SK-N-SH treated with all-trans-retinoic acid at 6 μM for 48 hours (cell line): Measurements from ENCODE around the gene VDAC1.

Experiments used
- ARNTL ChIP-seq: fragments of 450-650 bp; formaldehyde crosslinking; IDR thresholded peaks from 2 replicates; pipeline ENCODE4 v1.5.0; 2020; ENCODE audit warnings: low read depth, mild to moderate bottlenecking, moderate library complexity, borderline replicate concordance
- SNAI2 ChIP-seq: fragments of 250-450 bp; sonication (Bioruptor Pico); IDR thresholded peaks from 2 replicates; pipeline ENCODE4 v1.5.0; 2020; ENCODE audit warnings: mild to moderate bottlenecking, moderate library complexity
- TCF4 ChIP-seq: fragments of 250-450 bp; sonication (Bioruptor Pico); IDR thresholded peaks from 2 replicates; pipeline ENCODE4 v1.8.0; 2021; ENCODE audit warnings: mild to moderate bottlenecking, moderate library complexity, borderline replicate concordance
- ZFP30 ChIP-seq: fragments of 450-650 bp; formaldehyde crosslinking; IDR thresholded peaks from 2 replicates; pipeline ENCODE4 v1.5.0; 2022; ENCODE audit warnings: mild to moderate bottlenecking, moderate library complexity
- ZNF70 ChIP-seq: fragments of 450-650 bp; formaldehyde crosslinking; IDR thresholded peaks from 2 replicates; pipeline ENCODE4 v1.5.0; 2020; ENCODE audit warnings: mild to moderate bottlenecking, moderate library complexity

DNA sequence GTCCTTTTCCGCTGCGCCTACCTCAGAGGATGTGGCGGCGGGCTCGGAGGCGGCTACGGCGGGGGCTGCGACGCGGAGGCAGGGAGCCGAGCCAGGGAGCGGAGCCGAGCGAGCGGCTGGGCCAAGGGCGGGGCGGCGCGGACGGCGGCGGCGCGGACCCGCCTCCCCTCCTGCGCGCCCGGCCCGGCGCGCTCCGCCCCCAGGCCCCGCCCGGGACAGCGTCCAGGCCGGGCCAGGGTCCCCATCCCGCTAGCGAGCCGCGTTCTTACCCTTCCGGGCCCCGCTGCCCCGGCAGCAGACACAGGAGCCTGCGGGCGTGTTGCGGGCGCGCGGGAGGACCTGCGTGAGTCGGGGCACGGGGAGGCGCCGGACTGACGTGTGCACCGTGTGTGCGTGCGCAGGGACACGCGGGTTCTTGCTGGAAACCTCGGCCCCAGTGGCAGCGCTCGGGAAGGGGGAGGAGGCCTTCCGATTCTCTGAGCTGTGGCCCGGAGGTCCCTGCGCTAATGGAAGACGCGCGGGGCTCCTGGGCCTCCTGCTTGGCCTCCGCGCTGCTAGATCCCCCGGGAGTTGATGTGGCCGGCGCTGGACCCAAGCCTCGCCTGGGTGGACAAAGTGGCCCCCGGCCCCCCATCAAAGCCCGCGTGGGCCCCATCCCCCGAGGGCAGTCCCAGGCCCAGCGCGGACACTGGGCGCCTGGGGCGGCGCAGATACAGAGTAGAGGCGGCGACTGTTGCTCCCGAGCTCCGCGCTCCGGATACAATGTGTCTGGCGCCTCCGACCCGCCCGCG, at the start of gene VDAC1:
- TF ChIP-seq SNAI2 (CRISPR knock-in tag) (no peak), ARNTL (no peak), TCF4 (CRISPR knock-in tag) (no peak), ZNF70 (no peak), ZFP30 (CRISPR knock-in tag) (no peak)
